C4-2B (cell line): ENCODE measurements around the gene ZMPSTE24.

ENCODE experiments used
- H3K27ac ChIP-seq: fragments of 450-650 bp; 2 replicates; pipeline ENCODE4 v1.5.1; 2017
- CTCF ChIP-seq: fragments of 450-650 bp; conservative IDR thresholded peaks from 2 replicates; pipeline ENCODE4 v1.5.1; 2017; ENCODE audit warnings: mild to moderate bottlenecking
- ZFX ChIP-seq: fragments of 450-650 bp; IDR thresholded peaks from 2 replicates; pipeline ENCODE4 v1.6.1; 2017

Gene ZMPSTE24

GRCh38 chr1:40247655-40248054 lies 10.4 kb upstream of the ZMPSTE24 start, which contains the start of gene TMCO2:
Gene TMCO2, plus strand, starts transcription at chr1:40247937. Its CDS starts 57 bp downstream, at chr1:40247994.
- no peak within 1 kb of the TSS for H3K27ac ChIP-seq
- no peak for TF ChIP-seq CTCF
- no peak for TF ChIP-seq ZFX

GRCh38 chr1:40248412-40248811 lies 9.6 kb upstream of the ZMPSTE24 start:
- no peak for TF ChIP-seq CTCF
- no peak for TF ChIP-seq ZFX
- no peak overlapping the region for H3K27ac ChIP-seq

GRCh38 chr1:40251456-40251855 lies 6.6 kb upstream of the ZMPSTE24 start:
- no peak overlapping the region for H3K27ac ChIP-seq
- TF ChIP-seq ZFX (no peak), CTCF (no peak)

GRCh38 chr1:40252601-40253000 lies 5.4 kb upstream of the ZMPSTE24 start:
- no peak overlapping the region for H3K27ac ChIP-seq
- TF ChIP-seq ZFX (no peak), CTCF (no peak)

GRCh38 chr1:40255231-40255630 lies 2.8 kb upstream of the ZMPSTE24 start:
- TF ChIP-seq ZFX, result no peak
- TF ChIP-seq CTCF, result no peak
- no peak overlapping the region for H3K27ac ChIP-seq

- TF ChIP-seq CTCF (no peak), ZFX (no peak)
- H3K27ac ChIP-seq, result no peak overlapping the region
Observed at GRCh38 chr1:40256401-40257084, 1.5 kb upstream of the ZMPSTE24 start.

- H3K27ac ChIP-seq, result peak overlapping the region; percentile 87
- TF ChIP-seq ZFX (no peak), CTCF (no peak)
Observed at GRCh38 chr1:40257313-40257687, 736 bp upstream of the ZMPSTE24 start.
